Type B pancreatic cell (in vitro differentiated cells): Measurements from ENCODE around the gene SYNE2. TPM values are rescaled to one million over a fixed set of nuclear protein-coding genes. Genes with fewer than 3 reads are reported as not detected.
"Not testable (repeated sequence)": the region's sequence is repeated elsewhere in the genome, so short reads cannot be mapped to it uniquely, and the experiment has no call there.

Source experiments
- DNase-seq: peaks from one replicate; pipeline ENCODE4 v3.0.0; 2021; ENCODE audit warnings: mixed read lengths; ENCODE audit not compliant: unreplicated experiment; ENCODE audit errors: extremely low spot score
- H3K27ac Mint-ChIP-seq: 2 replicates; pipeline ENCODE4 v1.8.0; 2021; ENCODE audit warnings: mild to moderate bottlenecking, mixed read lengths
- H3K27me3 Mint-ChIP-seq: 2 replicates; pipeline ENCODE4 v1.8.0; 2021; ENCODE audit warnings: mixed read lengths
- H3K36me3 Mint-ChIP-seq: 2 replicates; pipeline ENCODE4 v1.8.0; 2021; ENCODE audit warnings: mixed read lengths
- H3K4me1 Mint-ChIP-seq: one replicate; pipeline ENCODE4 v1.8.0; 2021; ENCODE audit warnings: mixed read lengths; ENCODE audit not compliant: unreplicated experiment
- H3K4me3 Mint-ChIP-seq: 2 replicates; pipeline ENCODE4 v1.8.0; 2021; ENCODE audit warnings: mild to moderate bottlenecking, mixed read lengths
- H3K9me3 Mint-ChIP-seq: 2 replicates; pipeline ENCODE4 v1.8.0; 2021; ENCODE audit warnings: mixed read lengths
- total RNA-seq: library from RNA; stranded (reverse); gene quantifications from 2 replicates; pipeline ENCODE4 v1.2.1, GENCODE V29; 2021; ENCODE audit warnings: low replicate concordance
- TF ChIP-seq, protein P1 (sequence below): fragments of 200-600 bp; sonication (generic); conservative IDR thresholded peaks from 2 replicates; pipeline ENCODE4 v1.5.0; 2021; ENCODE audit warnings: antibody characterized with exemption, mild to moderate bottlenecking

Gene SYNE2
- total RNA-seq, 1 donor from 2014 or later: 75.1 TPM

DNA sequence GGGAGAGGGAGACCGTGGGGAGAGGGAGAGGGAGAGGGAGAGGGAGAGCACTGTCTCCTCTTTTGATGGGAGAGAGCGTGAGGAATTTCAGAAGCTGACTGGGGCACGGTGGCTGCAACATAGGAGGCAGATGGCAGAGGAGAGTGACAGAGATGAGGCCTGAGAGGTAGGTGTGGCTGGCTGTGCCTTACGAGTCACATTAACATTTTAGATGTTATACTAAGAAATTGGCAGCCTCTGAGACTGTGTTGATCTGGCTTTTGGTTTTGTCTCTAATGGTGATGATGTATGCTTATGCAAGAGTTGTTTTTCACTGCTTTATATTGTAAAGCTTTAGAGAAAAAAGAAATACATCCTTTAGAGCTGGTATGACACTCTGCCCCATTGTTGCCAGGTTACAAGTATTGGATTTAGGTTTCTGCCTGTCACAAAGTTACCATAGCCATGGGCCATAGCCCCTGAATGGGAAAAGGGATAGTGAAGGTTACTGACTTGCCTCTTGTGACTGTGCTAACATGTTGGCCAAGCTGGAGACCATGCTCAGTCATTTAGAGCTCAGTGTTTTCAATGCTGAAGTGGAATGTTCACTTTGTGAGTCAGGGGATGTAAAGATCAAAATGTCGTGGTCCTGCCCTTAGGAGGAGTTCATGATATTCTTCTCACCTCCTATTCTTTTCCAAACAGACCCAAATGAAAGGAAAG is 186.2 kb downstream of the SYNE2 start:
- TF ChIP-seq, protein P1, sequence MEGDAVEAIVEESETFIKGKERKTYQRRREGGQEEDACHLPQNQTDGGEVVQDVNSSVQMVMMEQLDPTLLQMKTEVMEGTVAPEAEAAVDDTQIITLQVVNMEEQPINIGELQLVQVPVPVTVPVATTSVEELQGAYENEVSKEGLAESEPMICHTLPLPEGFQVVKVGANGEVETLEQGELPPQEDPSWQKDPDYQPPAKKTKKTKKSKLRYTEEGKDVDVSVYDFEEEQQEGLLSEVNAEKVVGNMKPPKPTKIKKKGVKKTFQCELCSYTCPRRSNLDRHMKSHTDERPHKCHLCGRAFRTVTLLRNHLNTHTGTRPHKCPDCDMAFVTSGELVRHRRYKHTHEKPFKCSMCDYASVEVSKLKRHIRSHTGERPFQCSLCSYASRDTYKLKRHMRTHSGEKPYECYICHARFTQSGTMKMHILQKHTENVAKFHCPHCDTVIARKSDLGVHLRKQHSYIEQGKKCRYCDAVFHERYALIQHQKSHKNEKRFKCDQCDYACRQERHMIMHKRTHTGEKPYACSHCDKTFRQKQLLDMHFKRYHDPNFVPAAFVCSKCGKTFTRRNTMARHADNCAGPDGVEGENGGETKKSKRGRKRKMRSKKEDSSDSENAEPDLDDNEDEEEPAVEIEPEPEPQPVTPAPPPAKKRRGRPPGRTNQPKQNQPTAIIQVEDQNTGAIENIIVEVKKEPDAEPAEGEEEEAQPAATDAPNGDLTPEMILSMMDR: no peak
- DNase-seq: no peak
- Mint-ChIP-seq H3K27me3 (no peaks in the 10 kb centered on the region), H3K27ac (no peak overlapping the region), H3K9me3 (peaks cover 5% of the 10 kb centered on the region), H3K36me3 (peaks cover 35% of the 10 kb centered on the region), H3K4me3 (no peak overlapping the region), H3K4me1 (no peaks in the 10 kb centered on the region)

DNA sequence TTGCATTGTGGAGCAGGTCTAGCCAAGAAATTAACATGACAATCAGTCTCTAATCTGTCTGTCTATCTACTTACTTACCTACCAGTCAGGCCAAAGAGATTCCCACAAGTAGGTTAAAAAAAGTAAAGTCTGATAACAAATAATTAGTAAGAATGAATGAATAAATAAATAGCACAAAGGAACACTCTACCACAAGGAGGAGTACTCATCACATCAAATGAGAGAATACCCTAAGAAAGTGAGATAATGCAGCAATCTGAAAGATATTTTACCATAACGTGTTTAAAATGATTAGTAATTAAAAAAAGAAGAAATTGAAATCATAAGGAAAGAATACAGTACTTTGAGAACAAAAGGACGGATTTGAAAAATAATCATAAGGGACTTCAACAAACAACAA is 187.2 kb downstream of the SYNE2 start:
- Mint-ChIP-seq H3K4me1 (no peaks in the 10 kb centered on the region), H3K9me3 (peaks cover 5% of the 10 kb centered on the region), H3K4me3 (no peak overlapping the region), H3K27ac (no peak overlapping the region), H3K36me3 (peaks cover 37% of the 10 kb centered on the region), H3K27me3 (no peaks in the 10 kb centered on the region)
- DNase-seq: no peak
- TF ChIP-seq, protein P1: peak; percentile 34

DNA sequence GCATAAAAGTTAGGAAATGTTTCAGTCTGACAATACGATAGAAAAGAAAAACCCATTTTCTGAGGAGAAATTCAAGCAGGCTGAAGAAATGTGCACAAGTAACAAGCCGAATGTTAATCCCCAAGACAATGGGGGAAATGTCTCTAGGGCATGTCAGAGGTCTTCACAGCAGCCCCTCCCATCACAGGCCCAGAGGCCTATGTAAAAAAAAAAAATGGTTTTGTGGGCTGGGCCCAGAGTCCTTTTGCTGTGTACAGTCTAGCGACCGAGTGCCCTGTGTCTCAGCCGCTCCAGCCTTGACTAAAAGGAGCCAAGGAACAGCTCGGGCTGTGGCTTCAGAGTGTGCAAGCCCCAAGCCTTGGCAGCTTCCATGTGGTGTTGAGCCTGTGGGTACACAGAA is 190.5 kb downstream of the SYNE2 start:
- not testable (repeated sequence) for H3K9me3 Mint-ChIP-seq, H3K4me1 Mint-ChIP-seq, DNase-seq, H3K27ac Mint-ChIP-seq, H3K27me3 Mint-ChIP-seq, H3K4me3 Mint-ChIP-seq
- peaks cover 30% of the 10 kb centered on the region for H3K36me3 Mint-ChIP-seq

DNA sequence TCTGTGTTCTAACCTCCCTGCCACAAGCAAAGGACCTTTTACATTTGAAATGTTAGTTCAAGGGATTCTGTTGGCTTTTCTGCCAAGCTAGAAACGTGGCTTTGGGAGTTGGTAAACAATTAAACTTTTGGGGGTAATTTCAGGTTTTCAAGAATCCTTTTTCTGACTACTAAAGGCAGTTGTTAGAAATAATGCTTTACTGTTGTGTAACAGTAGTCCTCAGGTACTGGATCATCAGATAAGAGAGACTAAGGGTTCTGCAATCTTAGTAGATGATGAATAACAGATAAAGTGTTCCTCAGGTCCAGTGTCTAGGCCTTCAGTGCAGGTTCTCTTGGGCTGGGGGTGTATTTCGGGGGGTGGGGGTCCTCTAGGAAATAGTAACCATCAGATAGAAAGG is 192.3 kb downstream of the SYNE2 start:
- peaks cover 23% of the 10 kb centered on the region for H3K36me3 Mint-ChIP-seq
- H3K9me3 Mint-ChIP-seq: no peaks in the 10 kb centered on the region
- no peak overlapping the region for H3K27ac Mint-ChIP-seq
- no peak for DNase-seq
- TF ChIP-seq, protein P1: no peak
- no peaks in the 10 kb centered on the region for H3K27me3 Mint-ChIP-seq
- H3K4me1 Mint-ChIP-seq: no peaks in the 10 kb centered on the region
- H3K4me3 Mint-ChIP-seq: no peak overlapping the region

- Mint-ChIP-seq H3K4me1 (no peaks in the 10 kb centered on the region), H3K9me3 (no peaks in the 10 kb centered on the region), H3K4me3 (no peak overlapping the region)
Measured at GRCh38 chr14:64049616-64050381, 197.0 kb downstream of the SYNE2 start.

More at GRCh38 chr14:64049616-64050381, 197.0 kb downstream of the SYNE2 start:
- Mint-ChIP-seq H3K36me3 (peaks cover 22% of the 10 kb centered on the region), H3K27me3 (no peaks in the 10 kb centered on the region), H3K27ac (no peak overlapping the region)
- no peak for DNase-seq
- TF ChIP-seq, protein P1: no peak
